ENCODE results near the gene SEC31A. TPM values are rescaled to one million over a fixed set of nuclear protein-coding genes. Genes with fewer than 3 reads are reported as not detected.

SEC31A gene
- total RNA-seq, 1 donor from 2014 or later, result 233 TPM

GRCh38 chr4:82811392-82811791 lies 79.6 kb downstream of the SEC31A start:
- DNase-seq (ENCODE audit: extremely low spot score, unreplicated experiment), result no peak
- H3K27me3 Mint-ChIP-seq, result peaks cover 3% of the 10 kb centered on the region
- H3K27ac Mint-ChIP-seq, result no peak overlapping the region
- peaks cover 4% of the 10 kb centered on the region for H3K36me3 Mint-ChIP-seq
- TF ChIP-seq CTCF (conservative IDR thresholded peaks at IDR 0.05), result no peak
- H3K4me3 Mint-ChIP-seq, result no peak overlapping the region
- H3K4me1 Mint-ChIP-seq (ENCODE audit: unreplicated experiment), result peaks cover 34% of the 10 kb centered on the region
- no peaks in the 10 kb centered on the region for H3K9me3 Mint-ChIP-seq

GRCh38 chr4:82810176-82810575 lies 80.8 kb downstream of the SEC31A start:
- no peak for TF ChIP-seq CTCF (conservative IDR thresholded peaks at IDR 0.05)
- peak overlapping the region; percentile 14 for H3K4me3 Mint-ChIP-seq
- H3K27me3 Mint-ChIP-seq, result peaks cover 3% of the 10 kb centered on the region
- DNase-seq (ENCODE audit: extremely low spot score, unreplicated experiment), result no peak
- H3K9me3 Mint-ChIP-seq, result no peaks in the 10 kb centered on the region
- peaks cover 32% of the 10 kb centered on the region for H3K4me1 Mint-ChIP-seq (ENCODE audit: unreplicated experiment)
- H3K27ac Mint-ChIP-seq, result no peak overlapping the region
- H3K36me3 Mint-ChIP-seq, result peaks cover 2% of the 10 kb centered on the region

GRCh38 chr4:82809619-82810018 lies 81.3 kb downstream of the SEC31A start:
- no peak for TF ChIP-seq CTCF (conservative IDR thresholded peaks at IDR 0.05)
- H3K27me3 Mint-ChIP-seq, result peaks cover 3% of the 10 kb centered on the region
- no peak overlapping the region for H3K27ac Mint-ChIP-seq
- H3K4me3 Mint-ChIP-seq, result no peak overlapping the region
- DNase-seq (ENCODE audit: extremely low spot score, unreplicated experiment), result no peak
- H3K4me1 Mint-ChIP-seq (ENCODE audit: unreplicated experiment), result peaks cover 29% of the 10 kb centered on the region
- H3K9me3 Mint-ChIP-seq, result no peaks in the 10 kb centered on the region
- no peaks in the 10 kb centered on the region for H3K36me3 Mint-ChIP-seq

GRCh38 chr4:82803746-82804145 lies 87.2 kb downstream of the SEC31A start:
- H3K4me1 Mint-ChIP-seq (ENCODE audit: unreplicated experiment), result peaks cover 9% of the 10 kb centered on the region
- H3K9me3 Mint-ChIP-seq, result no peaks in the 10 kb centered on the region
- H3K27me3 Mint-ChIP-seq, result peaks cover 25% of the 10 kb centered on the region
- no peak overlapping the region for H3K27ac Mint-ChIP-seq
- H3K36me3 Mint-ChIP-seq, result no peaks in the 10 kb centered on the region
- no peak for DNase-seq (ENCODE audit: extremely low spot score, unreplicated experiment)
- H3K4me3 Mint-ChIP-seq, result no peak overlapping the region
- no peak for TF ChIP-seq CTCF (conservative IDR thresholded peaks at IDR 0.05)

GRCh38 chr4:82802911-82803310 lies 88.0 kb downstream of the SEC31A start:
- H3K27me3 Mint-ChIP-seq, result peaks cover 25% of the 10 kb centered on the region
- no peaks in the 10 kb centered on the region for H3K36me3 Mint-ChIP-seq
- no peaks in the 10 kb centered on the region for H3K9me3 Mint-ChIP-seq
- no peak overlapping the region for H3K4me3 Mint-ChIP-seq
- H3K27ac Mint-ChIP-seq, result no peak overlapping the region
- peaks cover 9% of the 10 kb centered on the region for H3K4me1 Mint-ChIP-seq (ENCODE audit: unreplicated experiment)
- TF ChIP-seq CTCF (conservative IDR thresholded peaks at IDR 0.05), result no peak
- DNase-seq (ENCODE audit: extremely low spot score, unreplicated experiment), result no peak

Measured in type B pancreatic cell (in vitro differentiated cells).